MCF 10A (cell line): ENCODE results near the gene RNPS1. TPM values are rescaled to one million over a fixed set of nuclear protein-coding genes. Genes with fewer than 3 reads are reported as not detected.

Source experiments
- BruUV-seq: library from RNA; stranded (reverse); fragments of 400-500 nt; replicated peaks from 2 replicates; lab custom pipeline; 2021; lab: Mats Ljungman, UMichigan
- CTCF ChIA-PET: fragments of 300-600 bp; sonication (Branson Sonifier 250); formaldehyde crosslinking; extraction: SDS; loops from one replicate; lab custom pipeline; 2021; ENCODE audit warnings: antibody characterized with exemption, inconsistent platforms; lab: Yijun Ruan, JAX
- POLR2A ChIA-PET: fragments of 300-600, 350-650 bp; sonication (Branson Sonifier 250); formaldehyde crosslinking; extraction: SDS; loops from one replicate; lab custom pipeline; 2020; ENCODE audit warnings: antibody characterized with exemption, inconsistent platforms; lab: Yijun Ruan, JAX
- DNase-seq: peaks from one replicate; pipeline ENCODE4 v3.0.0-alpha.2; 2018; ENCODE audit not compliant: unreplicated experiment
- H3K27ac Mint-ChIP-seq: one replicate; pipeline ENCODE4 v1.8.0; 2022; ENCODE audit warnings: mild to moderate bottlenecking, low read depth, mixed read lengths; ENCODE audit not compliant: unreplicated experiment
- H3K27me3 Mint-ChIP-seq: one replicate; pipeline ENCODE4 v1.8.0; 2022; ENCODE audit warnings: mixed read lengths; ENCODE audit not compliant: insufficient read depth, unreplicated experiment
- H3K36me3 Mint-ChIP-seq: one replicate; pipeline ENCODE4 v1.8.0; 2022; ENCODE audit warnings: mild to moderate bottlenecking, moderate library complexity, mixed read lengths; ENCODE audit not compliant: insufficient read depth, unreplicated experiment
- H3K4me1 Mint-ChIP-seq: one replicate; pipeline ENCODE4 v1.8.0; 2022; ENCODE audit warnings: mixed read lengths; ENCODE audit not compliant: insufficient read depth, unreplicated experiment
- H3K4me3 Mint-ChIP-seq: one replicate; pipeline ENCODE4 v1.8.0; 2022; ENCODE audit warnings: mild to moderate bottlenecking, moderate library complexity, mixed read lengths; ENCODE audit not compliant: unreplicated experiment
- H3K9me3 Mint-ChIP-seq: one replicate; pipeline ENCODE4 v1.8.0; 2022; ENCODE audit warnings: mixed read lengths; ENCODE audit not compliant: unreplicated experiment
- intact Hi-C: fragments of 100-400 bp; cut with micrococcal nuclease; formaldehyde crosslinking; loops from 2 replicates; pipeline ENCODE4 v1.14.1; 2022
- total RNA-seq: library from RNA; stranded (reverse); gene quantifications from 2 replicates; pipeline ENCODE4 v1.2.3, GENCODE V29; 2022
- TF ChIP-seq, protein P1 (sequence below): fragments of 200-600 bp; IDR thresholded peaks from one replicate; pipeline ENCODE4 v1.8.0; 2022; ENCODE audit warnings: antibody characterized with exemption, mild to moderate bottlenecking; ENCODE audit not compliant: unreplicated experiment

The RNPS1 gene
- total RNA-seq, 1 experiment from 2014 or later, result 245 TPM

DNA sequence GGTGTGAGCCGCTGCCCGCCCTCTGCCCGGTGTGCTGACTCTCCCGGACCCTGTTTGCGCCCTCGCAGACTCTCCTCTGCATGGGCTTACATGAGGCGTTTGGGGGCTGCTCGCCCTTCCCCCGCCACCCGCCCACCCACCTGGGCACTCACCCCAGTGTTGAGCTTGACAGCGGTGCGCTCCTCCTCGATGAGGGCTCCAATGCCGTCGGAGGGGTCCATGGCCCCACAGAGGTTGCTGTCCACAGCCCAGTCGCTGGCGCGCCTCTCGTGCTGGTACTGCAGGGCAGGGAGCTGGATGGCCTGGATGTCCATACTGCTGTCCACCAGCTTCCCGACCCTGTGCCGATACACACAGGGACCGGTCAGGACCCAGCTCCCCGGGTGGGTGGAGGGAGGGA is 21.4 kb upstream of the RNPS1 start:
- H3K4me1 Mint-ChIP-seq, result no peaks in the 10 kb centered on the region
- TF ChIP-seq, protein P1, sequence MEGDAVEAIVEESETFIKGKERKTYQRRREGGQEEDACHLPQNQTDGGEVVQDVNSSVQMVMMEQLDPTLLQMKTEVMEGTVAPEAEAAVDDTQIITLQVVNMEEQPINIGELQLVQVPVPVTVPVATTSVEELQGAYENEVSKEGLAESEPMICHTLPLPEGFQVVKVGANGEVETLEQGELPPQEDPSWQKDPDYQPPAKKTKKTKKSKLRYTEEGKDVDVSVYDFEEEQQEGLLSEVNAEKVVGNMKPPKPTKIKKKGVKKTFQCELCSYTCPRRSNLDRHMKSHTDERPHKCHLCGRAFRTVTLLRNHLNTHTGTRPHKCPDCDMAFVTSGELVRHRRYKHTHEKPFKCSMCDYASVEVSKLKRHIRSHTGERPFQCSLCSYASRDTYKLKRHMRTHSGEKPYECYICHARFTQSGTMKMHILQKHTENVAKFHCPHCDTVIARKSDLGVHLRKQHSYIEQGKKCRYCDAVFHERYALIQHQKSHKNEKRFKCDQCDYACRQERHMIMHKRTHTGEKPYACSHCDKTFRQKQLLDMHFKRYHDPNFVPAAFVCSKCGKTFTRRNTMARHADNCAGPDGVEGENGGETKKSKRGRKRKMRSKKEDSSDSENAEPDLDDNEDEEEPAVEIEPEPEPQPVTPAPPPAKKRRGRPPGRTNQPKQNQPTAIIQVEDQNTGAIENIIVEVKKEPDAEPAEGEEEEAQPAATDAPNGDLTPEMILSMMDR, result no peak
- H3K9me3 Mint-ChIP-seq, result no peaks in the 10 kb centered on the region
- POLR2A ChIA-PET, result no interaction called here
- H3K27ac Mint-ChIP-seq, result no peak overlapping the region
- no TSS peak for BruUV-seq
- H3K4me3 Mint-ChIP-seq, result no peak overlapping the region
- H3K36me3 Mint-ChIP-seq, result no peaks in the 10 kb centered on the region
- CTCF ChIA-PET, result interaction anchor here (0.6 kb wide), 1 partner anchor 149 kb away, joined by 4 read pairs; no protein-coding TSS in a partner anchor
- no peak for DNase-seq
- H3K27me3 Mint-ChIP-seq, result no peaks in the 10 kb centered on the region
- intact Hi-C loops, result no loop called here

DNA sequence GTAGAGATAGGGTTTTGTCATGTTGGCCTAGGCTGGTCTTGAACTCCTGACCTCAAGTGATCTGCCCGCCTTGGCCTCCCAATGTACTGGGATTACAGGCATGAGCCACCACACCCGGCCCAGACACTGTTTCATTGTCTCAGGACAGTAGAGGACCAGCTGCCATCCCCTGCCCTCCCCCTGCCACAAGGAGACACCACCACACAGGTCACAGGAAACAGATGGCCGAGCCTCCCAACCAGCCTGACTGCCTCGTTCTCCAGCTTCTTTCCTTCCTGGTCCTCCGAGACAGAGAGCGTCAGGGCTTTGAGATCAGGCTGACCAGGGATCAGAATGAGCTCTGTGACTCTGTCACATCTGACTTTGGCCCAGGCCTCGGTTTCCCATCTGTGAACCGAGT is 20.8 kb upstream of the RNPS1 start:
- no peak for DNase-seq
- CTCF ChIA-PET, result interaction anchor here (0.6 kb wide), 1 partner anchor 148 kb away, joined by 4 read pairs; no protein-coding TSS in a partner anchor
- no peak overlapping the region for H3K4me3 Mint-ChIP-seq
- no peaks in the 10 kb centered on the region for H3K27me3 Mint-ChIP-seq
- no peaks in the 10 kb centered on the region for H3K4me1 Mint-ChIP-seq
- no peaks in the 10 kb centered on the region for H3K9me3 Mint-ChIP-seq
- POLR2A ChIA-PET, result no interaction called here
- no peaks in the 10 kb centered on the region for H3K36me3 Mint-ChIP-seq
- BruUV-seq, result no TSS peak
- H3K27ac Mint-ChIP-seq, result no peak overlapping the region
- intact Hi-C loops, result no loop called here
- TF ChIP-seq, protein P1, result no peak

DNA sequence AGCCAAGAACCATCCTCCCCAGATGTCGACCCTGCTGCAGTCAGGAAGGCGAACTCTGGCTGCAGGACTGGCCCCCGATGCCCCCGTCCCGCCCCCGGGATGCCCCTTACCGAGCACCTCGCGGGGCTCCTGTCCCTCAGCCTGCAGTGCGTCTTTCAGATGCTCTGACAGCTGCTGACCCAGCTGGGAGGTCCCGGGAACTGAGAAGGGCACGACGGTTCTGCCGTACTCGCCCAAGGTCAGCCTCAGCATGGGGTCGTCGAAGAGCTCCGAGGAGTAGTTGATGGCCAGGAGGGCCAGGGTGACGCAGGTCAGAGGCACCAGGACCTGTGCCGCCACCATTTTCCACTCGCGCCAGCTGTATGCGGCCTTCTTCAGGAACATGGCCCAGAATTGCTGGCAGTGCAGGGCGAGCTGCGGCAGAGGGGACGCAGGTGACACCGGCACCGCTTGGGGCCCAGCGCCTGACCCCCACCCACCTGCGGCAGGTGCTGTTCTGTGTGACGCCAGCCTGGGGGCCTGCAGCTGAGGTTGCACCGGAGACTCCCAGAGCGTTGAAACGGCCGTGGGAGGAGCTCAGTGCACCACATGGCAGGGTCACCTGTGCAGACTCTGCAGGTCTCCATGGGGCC is 20.1 kb upstream of the RNPS1 start:
- no peak overlapping the region for H3K4me3 Mint-ChIP-seq
- H3K4me1 Mint-ChIP-seq, result no peaks in the 10 kb centered on the region
- ChIA-PET CTCF (no interaction called here), POLR2A (no interaction called here)
- no peak overlapping the region for H3K27ac Mint-ChIP-seq
- intact Hi-C loops, result no loop called here
- no peaks in the 10 kb centered on the region for H3K9me3 Mint-ChIP-seq
- TF ChIP-seq, protein P1, result no peak
- no peaks in the 10 kb centered on the region for H3K27me3 Mint-ChIP-seq
- BruUV-seq, result no TSS peak
- no peak for DNase-seq
- no peaks in the 10 kb centered on the region for H3K36me3 Mint-ChIP-seq

GRCh38 chr16:2286550-2286949 is 18.6 kb upstream of the RNPS1 start:
- H3K4me3 Mint-ChIP-seq, result no peak overlapping the region
- no TSS peak for BruUV-seq
- intact Hi-C loops, result no loop called here
- no peaks in the 10 kb centered on the region for H3K4me1 Mint-ChIP-seq
- POLR2A ChIA-PET, result no interaction called here
- peaks cover 2% of the 10 kb centered on the region for H3K27me3 Mint-ChIP-seq
- no peaks in the 10 kb centered on the region for H3K9me3 Mint-ChIP-seq
- CTCF ChIA-PET, result interaction anchor here (0.7 kb wide), 1 partner anchor 80 kb away, joined by 3 read pairs; no protein-coding TSS in a partner anchor
- no peak for DNase-seq
- TF ChIP-seq, protein P1, result no peak
- H3K36me3 Mint-ChIP-seq, result no peaks in the 10 kb centered on the region
- no peak overlapping the region for H3K27ac Mint-ChIP-seq
